ENCODE measurements around the gene AMN. TPM values are rescaled to one million over a fixed set of nuclear protein-coding genes. Genes with fewer than 3 reads are reported as not detected.
"Not testable (repeated sequence)": the region's sequence is repeated elsewhere in the genome, so short reads cannot be mapped to it uniquely, and the experiment has no call there.

Gene AMN
- total and polyA plus RNA-seq, 9 of the 15 experiments (the other 6 are each of a cell fraction or from before 2014, with no cell fraction given): 0.04 to 0.14 TPM; not detected in 7

DNA sequence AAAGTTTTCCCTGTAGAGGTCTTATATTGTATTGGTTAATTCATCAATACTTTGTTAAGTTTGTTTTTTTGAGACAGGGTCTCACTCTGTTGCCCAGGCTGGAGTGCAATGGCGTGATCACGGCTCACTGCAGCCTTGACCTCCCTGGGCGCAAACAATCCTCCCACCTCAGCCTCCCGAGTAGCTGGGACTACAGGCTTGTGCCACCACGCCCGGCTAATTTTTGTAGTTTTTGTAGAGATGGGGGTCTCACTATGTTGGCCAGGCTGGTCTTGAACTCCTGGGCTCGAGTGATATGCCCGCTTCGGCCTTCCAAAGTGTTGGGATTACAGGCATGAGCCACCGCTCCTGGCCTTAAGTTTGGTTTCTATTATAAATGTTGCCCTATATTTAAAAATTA, 4.4 kb downstream of the AMN start:
- FAIRE-seq; CTCF ChIA-PET (ENCODE audit: low intra/inter-chr PET ratio); H3K27ac ChIP-seq (ENCODE audit: extremely low read depth, low read depth, low read length); ATAC-seq; in situ Hi-C loops (cut with MboI); H3K79me2 ChIP-seq (ENCODE audit: control insufficient read depth, insufficient read depth, low read length); H3K9me1 ChIP-seq (ENCODE audit: control insufficient read depth, insufficient read depth, low read length); H3K4me3 ChIP-seq; H3K36me3 ChIP-seq (ENCODE audit: control insufficient read depth, insufficient read depth, low read length); H3K27me3 ChIP-seq (ENCODE audit: control insufficient read depth in 2 of 2, insufficient read depth in 2 of 2, low read length in 2 of 2); intact Hi-C loops (cut with micrococcal nuclease); H4K20me1 ChIP-seq (replicated peaks; ENCODE audit: control insufficient read depth, insufficient read depth, low read length); POLR2A ChIA-PET; H2AFZ ChIP-seq (ENCODE audit: low read depth, low read length); H3K9ac ChIP-seq (ENCODE audit: insufficient read depth in 1 of 2, low read depth in 2 of 2, low read length in 2 of 2); DNase-seq (ENCODE audit: extremely low read depth in 1 of 4, low spot score in 3 of 4); H3K4me2 ChIP-seq (ENCODE audit: insufficient read depth, low read length); H3K9me3 ChIP-seq (replicated peaks; ENCODE audit: control insufficient read depth, insufficient read depth, low read depth, low read length); BruUV-seq (replicated peaks): not testable (repeated sequence)
- H3K4me1 ChIP-seq (replicated peaks in 1 of 2; ENCODE audit: control insufficient read depth in 2 of 2, insufficient read depth in 2 of 2, low read length in 2 of 2): peaks cover 0 to 43% of the 10 kb centered on the region in 2 experiments; a peak in 3 of 5 replicates
- WGBS (ENCODE audit: insufficient coverage, low coverage, missing lambda C conversion rate): 73% methylated on average over 7 of the region's 10 CpGs
- peak; percentile 50 for TF ChIP-seq ZNF121 (CRISPR knock-in tag; conservative IDR thresholded peaks at IDR 0.05)

DNA sequence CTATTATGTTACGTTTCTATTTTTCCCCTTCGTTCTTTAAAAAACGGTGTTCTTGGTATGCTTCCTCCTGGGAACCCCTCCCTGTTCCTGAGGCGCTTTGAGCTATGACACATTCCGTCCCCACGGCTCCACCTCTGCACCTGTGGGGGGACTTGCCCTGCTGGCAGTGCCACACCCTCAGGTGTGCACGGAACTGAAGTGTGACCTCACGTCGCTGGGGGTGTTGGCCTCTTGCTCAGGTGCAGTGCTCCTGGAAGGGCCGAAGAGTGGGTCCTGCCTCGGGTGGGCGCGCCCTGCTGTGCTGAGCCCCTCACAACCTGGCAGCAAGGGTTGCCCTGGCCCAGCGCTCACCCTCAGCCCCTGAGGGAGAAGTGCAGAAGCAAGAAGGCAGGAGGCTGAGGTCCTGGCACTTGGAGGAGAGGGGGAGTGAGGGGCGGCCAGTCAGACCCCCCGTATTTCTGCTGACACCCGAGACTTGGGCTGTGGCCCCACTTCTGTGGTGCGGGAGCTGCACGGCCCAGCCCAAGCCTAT, 4.9 kb downstream of the AMN start:
- Histone ChIP-seq H3K4me2 (ENCODE audit: insufficient read depth, low read length) (no peak overlapping the region), H4K20me1 (replicated peaks; ENCODE audit: control insufficient read depth, insufficient read depth, low read length) (no peaks in the 10 kb centered on the region), H3K27ac (ENCODE audit: extremely low read depth, low read depth, low read length) (no peak overlapping the region), H3K9me1 (ENCODE audit: control insufficient read depth, insufficient read depth, low read length) (no peaks in the 10 kb centered on the region), H3K79me2 (ENCODE audit: control insufficient read depth, insufficient read depth, low read length) (no peaks in the 10 kb centered on the region), H3K4me1 (replicated peaks in 1 of 2; ENCODE audit: control insufficient read depth in 2 of 2, insufficient read depth in 2 of 2, low read length in 2 of 2) (peaks cover 0 to 46% of the 10 kb centered on the region in 2 experiments; a peak in 3 of 5 replicates), H2AFZ (ENCODE audit: low read depth, low read length) (no peak overlapping the region), H3K9me3 (replicated peaks; ENCODE audit: control insufficient read depth, insufficient read depth, low read depth, low read length) (no peaks in the 10 kb centered on the region), H3K27me3 (ENCODE audit: control insufficient read depth in 2 of 2, insufficient read depth in 2 of 2, low read length in 2 of 2) (peaks cover 0 to 4% of the 10 kb centered on the region in 2 experiments; a peak in 1 of 5 replicates), H3K4me3 (no peak overlapping the region), H3K36me3 (ENCODE audit: control insufficient read depth, insufficient read depth, low read length) (no peaks in the 10 kb centered on the region), H3K9ac (ENCODE audit: insufficient read depth in 1 of 2, low read depth in 2 of 2, low read length in 2 of 2) (no peak overlapping the region)
- CTCF ChIA-PET (ENCODE audit: low intra/inter-chr PET ratio): no interaction called here
- no TSS peak for BruUV-seq (replicated peaks)
- in situ Hi-C loops (cut with MboI) (no loop called here), intact Hi-C loops (cut with micrococcal nuclease) (no loop called here)
- WGBS (ENCODE audit: insufficient coverage, low coverage, missing lambda C conversion rate): 44% methylated on average over 12 of the region's 19 CpGs
- no peak for DNase-seq (ENCODE audit: extremely low read depth in 1 of 4, low spot score in 3 of 4)
- FAIRE-seq: no peak
- POLR2A ChIA-PET: no interaction called here
- ATAC-seq: no peak
- TF ChIP-seq SRSF9 (IDR thresholded peaks at IDR 0.05; ENCODE audit: borderline replicate concordance, low read depth, low read length) (no peak), ZNF695 (CRISPR knock-in tag; IDR thresholded peaks at IDR 0.05) (no peak), RHOXF2B (CRISPR knock-in tag; conservative IDR thresholded peaks at IDR 0.05) (no peak), ZNF175 (CRISPR knock-in tag; IDR thresholded peaks at IDR 0.05; ENCODE audit: low read depth) (no peak), EZH2 (IDR thresholded peaks at IDR 0.05; ENCODE audit: borderline replicate concordance, low read depth, low read length) (no peak)
- TF ChIP-seq, protein P1, sequence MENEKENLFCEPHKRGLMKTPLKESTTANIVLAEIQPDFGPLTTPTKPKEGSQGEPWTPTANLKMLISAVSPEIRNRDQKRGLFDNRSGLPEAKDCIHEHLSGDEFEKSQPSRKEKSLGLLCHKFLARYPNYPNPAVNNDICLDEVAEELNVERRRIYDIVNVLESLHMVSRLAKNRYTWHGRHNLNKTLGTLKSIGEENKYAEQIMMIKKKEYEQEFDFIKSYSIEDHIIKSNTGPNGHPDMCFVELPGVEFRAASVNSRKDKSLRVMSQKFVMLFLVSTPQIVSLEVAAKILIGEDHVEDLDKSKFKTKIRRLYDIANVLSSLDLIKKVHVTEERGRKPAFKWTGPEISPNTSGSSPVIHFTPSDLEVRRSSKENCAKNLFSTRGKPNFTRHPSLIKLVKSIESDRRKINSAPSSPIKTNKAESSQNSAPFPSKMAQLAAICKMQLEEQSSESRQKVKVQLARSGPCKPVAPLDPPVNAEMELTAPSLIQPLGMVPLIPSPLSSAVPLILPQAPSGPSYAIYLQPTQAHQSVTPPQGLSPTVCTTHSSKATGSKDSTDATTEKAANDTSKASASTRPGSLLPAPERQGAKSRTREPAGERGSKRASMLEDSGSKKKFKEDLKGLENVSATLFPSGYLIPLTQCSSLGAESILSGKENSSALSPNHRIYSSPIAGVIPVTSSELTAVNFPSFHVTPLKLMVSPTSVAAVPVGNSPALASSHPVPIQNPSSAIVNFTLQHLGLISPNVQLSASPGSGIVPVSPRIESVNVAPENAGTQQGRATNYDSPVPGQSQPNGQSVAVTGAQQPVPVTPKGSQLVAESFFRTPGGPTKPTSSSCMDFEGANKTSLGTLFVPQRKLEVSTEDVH (IDR thresholded peaks at IDR 0.05; ENCODE audit: low read depth, partially characterized antibody): no peak
- TF ChIP-seq, protein P2, sequence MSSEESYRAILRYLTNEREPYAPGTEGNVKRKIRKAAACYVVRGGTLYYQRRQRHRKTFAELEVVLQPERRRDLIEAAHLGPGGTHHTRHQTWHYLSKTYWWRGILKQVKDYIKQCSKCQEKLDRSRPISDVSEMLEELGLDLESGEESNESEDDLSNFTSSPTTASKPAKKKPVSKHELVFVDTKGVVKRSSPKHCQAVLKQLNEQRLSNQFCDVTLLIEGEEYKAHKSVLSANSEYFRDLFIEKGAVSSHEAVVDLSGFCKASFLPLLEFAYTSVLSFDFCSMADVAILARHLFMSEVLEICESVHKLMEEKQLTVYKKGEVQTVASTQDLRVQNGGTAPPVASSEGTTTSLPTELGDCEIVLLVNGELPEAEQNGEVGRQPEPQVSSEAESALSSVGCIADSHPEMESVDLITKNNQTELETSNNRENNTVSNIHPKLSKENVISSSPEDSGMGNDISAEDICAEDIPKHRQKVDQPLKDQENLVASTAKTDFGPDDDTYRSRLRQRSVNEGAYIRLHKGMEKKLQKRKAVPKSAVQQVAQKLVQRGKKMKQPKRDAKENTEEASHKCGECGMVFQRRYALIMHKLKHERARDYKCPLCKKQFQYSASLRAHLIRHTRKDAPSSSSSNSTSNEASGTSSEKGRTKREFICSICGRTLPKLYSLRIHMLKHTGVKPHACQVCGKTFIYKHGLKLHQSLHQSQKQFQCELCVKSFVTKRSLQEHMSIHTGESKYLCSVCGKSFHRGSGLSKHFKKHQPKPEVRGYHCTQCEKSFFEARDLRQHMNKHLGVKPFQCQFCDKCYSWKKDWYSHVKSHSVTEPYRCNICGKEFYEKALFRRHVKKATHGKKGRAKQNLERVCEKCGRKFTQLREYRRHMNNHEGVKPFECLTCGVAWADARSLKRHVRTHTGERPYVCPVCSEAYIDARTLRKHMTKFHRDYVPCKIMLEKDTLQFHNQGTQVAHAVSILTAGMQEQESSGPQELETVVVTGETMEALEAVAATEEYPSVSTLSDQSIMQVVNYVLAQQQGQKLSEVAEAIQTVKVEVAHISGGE (CRISPR knock-in tag; IDR thresholded peaks at IDR 0.05): no peak
